ENCODE measurements around the gene FGL2.
"Not testable (repeated sequence)": the region's sequence is repeated elsewhere in the genome, so short reads cannot be mapped to it uniquely, and the experiment has no call there.

DNA sequence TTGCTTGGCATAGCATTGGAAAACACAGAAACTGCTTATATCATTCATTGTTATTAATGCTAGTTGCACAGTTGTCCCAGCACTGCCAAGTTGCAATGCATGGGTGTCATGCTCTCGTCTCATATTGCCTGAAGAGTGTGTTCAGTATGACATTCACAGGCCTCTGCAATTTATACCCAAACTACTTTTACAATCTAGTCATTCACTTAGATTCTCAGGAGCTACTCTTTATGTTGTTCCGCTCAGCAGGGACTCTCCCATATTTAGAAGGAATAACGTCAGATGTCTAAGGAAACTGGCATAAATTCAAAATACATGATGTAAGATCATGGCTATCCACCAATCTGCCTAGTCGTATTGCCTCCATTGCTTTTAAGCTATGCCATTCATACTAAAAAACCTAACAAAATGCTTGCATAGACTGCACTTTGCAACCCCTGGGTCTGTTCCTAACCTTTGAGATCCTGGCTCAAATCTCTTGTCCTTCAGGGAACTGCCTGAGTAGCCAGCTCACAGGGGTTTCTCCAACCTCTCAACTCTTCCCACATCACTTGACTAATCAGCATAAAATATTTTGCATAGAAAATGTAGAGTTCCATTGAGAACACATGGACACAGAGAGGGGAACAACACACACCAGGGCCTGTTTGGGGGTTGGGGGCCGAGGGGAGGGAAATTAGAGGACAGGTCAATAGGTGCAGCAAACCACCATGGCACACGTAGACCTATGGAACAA is 27.0 kb downstream of the FGL2 start:
- TF ChIP-seq, protein P1, sequence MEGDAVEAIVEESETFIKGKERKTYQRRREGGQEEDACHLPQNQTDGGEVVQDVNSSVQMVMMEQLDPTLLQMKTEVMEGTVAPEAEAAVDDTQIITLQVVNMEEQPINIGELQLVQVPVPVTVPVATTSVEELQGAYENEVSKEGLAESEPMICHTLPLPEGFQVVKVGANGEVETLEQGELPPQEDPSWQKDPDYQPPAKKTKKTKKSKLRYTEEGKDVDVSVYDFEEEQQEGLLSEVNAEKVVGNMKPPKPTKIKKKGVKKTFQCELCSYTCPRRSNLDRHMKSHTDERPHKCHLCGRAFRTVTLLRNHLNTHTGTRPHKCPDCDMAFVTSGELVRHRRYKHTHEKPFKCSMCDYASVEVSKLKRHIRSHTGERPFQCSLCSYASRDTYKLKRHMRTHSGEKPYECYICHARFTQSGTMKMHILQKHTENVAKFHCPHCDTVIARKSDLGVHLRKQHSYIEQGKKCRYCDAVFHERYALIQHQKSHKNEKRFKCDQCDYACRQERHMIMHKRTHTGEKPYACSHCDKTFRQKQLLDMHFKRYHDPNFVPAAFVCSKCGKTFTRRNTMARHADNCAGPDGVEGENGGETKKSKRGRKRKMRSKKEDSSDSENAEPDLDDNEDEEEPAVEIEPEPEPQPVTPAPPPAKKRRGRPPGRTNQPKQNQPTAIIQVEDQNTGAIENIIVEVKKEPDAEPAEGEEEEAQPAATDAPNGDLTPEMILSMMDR (IDR thresholded peaks at IDR 0.05): not testable (repeated sequence)
- not testable (repeated sequence) for TF ChIP-seq ZFX (IDR thresholded peaks at IDR 0.05; ENCODE audit: borderline replicate concordance)

Measured in 22Rv1 (cell line).